Osteocyte (in vitro differentiated cells): Measurements from ENCODE around the gene MTX3. TPM values are rescaled to one million over a fixed set of nuclear protein-coding genes. Genes with fewer than 3 reads are reported as not detected.

Source experiments
- DNase-seq: peaks from one replicate; pipeline ENCODE4 v3.0.0; 2021; ENCODE audit warnings: mixed read lengths; ENCODE audit not compliant: unreplicated experiment; ENCODE audit errors: extremely low spot score
- H3K27ac Mint-ChIP-seq: one replicate; pipeline ENCODE4 v1.8.0; 2021; ENCODE audit warnings: mild to moderate bottlenecking, mixed read lengths; ENCODE audit not compliant: unreplicated experiment
- H3K27me3 Mint-ChIP-seq: one replicate; pipeline ENCODE4 v1.8.0; 2021; ENCODE audit warnings: mixed read lengths; ENCODE audit not compliant: unreplicated experiment
- H3K36me3 Mint-ChIP-seq: one replicate; pipeline ENCODE4 v1.8.0; 2021; ENCODE audit warnings: mixed read lengths; ENCODE audit not compliant: unreplicated experiment
- H3K4me1 Mint-ChIP-seq: one replicate; pipeline ENCODE4 v1.8.0; 2021; ENCODE audit warnings: mixed read lengths; ENCODE audit not compliant: unreplicated experiment
- H3K4me3 Mint-ChIP-seq: one replicate; pipeline ENCODE4 v1.8.0; 2021; ENCODE audit warnings: mild to moderate bottlenecking, moderate library complexity, mixed read lengths; ENCODE audit not compliant: unreplicated experiment
- H3K9me3 Mint-ChIP-seq: one replicate; pipeline ENCODE4 v1.8.0; 2021; ENCODE audit warnings: mixed read lengths; ENCODE audit not compliant: unreplicated experiment
- total RNA-seq: library from RNA; stranded (reverse); gene quantifications from 2 replicates; pipeline ENCODE4 v1.2.1, GENCODE V29; 2021
- TF ChIP-seq, protein P1 (sequence below): fragments of 200-600 bp; sonication (generic); IDR thresholded peaks from 2 replicates; pipeline ENCODE4 v1.5.0; 2021; ENCODE audit warnings: antibody characterized with exemption, mild to moderate bottlenecking, moderate library complexity

Gene MTX3
- total RNA-seq, 1 donor from 2014 or later = 12.7 TPM

DNA sequence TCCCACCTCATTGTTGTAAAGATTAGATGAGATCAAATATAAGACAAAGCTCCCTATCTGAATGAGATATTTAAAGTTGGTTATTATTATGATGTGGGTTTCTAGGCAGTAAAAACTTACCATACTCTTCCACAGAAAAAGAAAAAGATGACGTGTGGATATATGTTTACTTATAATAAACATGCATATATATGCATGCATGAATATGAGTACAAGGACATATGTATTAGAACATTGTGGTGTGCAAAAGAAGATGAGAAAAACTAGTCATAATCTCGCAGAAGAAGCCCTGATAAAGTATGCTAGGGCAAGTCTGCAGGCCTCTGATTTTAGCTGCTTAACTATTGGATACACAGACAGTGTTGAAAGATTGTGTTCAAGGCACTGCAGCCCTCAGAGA lies 34.0 kb upstream of the MTX3 start:
- TF ChIP-seq, protein P1, sequence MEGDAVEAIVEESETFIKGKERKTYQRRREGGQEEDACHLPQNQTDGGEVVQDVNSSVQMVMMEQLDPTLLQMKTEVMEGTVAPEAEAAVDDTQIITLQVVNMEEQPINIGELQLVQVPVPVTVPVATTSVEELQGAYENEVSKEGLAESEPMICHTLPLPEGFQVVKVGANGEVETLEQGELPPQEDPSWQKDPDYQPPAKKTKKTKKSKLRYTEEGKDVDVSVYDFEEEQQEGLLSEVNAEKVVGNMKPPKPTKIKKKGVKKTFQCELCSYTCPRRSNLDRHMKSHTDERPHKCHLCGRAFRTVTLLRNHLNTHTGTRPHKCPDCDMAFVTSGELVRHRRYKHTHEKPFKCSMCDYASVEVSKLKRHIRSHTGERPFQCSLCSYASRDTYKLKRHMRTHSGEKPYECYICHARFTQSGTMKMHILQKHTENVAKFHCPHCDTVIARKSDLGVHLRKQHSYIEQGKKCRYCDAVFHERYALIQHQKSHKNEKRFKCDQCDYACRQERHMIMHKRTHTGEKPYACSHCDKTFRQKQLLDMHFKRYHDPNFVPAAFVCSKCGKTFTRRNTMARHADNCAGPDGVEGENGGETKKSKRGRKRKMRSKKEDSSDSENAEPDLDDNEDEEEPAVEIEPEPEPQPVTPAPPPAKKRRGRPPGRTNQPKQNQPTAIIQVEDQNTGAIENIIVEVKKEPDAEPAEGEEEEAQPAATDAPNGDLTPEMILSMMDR = no peak
- no peak overlapping the region for H3K4me3 Mint-ChIP-seq
- H3K4me1 Mint-ChIP-seq = no peaks in the 10 kb centered on the region
- peaks cover 36% of the 10 kb centered on the region for H3K27me3 Mint-ChIP-seq
- no peaks in the 10 kb centered on the region for H3K36me3 Mint-ChIP-seq
- DNase-seq = no peak
- H3K27ac Mint-ChIP-seq = no peak overlapping the region
- no peaks in the 10 kb centered on the region for H3K9me3 Mint-ChIP-seq

DNA sequence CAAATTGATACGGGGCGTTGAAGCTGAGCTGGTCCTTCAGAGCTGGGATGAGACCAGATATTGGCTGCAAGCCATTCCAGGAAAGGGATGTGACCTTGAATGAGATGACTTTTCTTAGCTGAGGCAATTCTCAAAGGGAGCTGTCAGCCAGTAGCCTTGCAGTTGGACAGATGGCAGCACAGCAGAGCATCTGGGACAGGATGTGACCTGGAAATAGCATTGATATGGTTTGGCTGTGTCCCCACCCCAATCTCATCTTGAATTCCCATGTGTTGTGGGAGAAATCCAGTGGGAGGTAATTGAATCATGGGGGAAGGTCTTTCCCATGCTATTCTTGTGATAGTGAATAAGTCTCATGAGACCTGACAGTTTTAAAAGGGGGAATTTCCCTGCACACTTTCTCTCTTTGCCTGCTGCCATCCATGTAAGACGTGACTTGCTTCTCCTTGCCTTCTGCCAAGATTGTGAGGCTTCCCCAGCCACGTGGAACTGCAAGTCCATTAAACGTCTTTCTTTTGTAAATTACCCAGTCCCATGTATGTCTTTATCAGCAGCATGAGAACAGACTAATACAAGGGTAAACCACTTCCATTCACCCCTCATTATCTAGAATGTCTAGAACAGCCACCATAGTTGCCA lies 19.8 kb upstream of the MTX3 start:
- H3K4me3 Mint-ChIP-seq = no peak overlapping the region

DNA sequence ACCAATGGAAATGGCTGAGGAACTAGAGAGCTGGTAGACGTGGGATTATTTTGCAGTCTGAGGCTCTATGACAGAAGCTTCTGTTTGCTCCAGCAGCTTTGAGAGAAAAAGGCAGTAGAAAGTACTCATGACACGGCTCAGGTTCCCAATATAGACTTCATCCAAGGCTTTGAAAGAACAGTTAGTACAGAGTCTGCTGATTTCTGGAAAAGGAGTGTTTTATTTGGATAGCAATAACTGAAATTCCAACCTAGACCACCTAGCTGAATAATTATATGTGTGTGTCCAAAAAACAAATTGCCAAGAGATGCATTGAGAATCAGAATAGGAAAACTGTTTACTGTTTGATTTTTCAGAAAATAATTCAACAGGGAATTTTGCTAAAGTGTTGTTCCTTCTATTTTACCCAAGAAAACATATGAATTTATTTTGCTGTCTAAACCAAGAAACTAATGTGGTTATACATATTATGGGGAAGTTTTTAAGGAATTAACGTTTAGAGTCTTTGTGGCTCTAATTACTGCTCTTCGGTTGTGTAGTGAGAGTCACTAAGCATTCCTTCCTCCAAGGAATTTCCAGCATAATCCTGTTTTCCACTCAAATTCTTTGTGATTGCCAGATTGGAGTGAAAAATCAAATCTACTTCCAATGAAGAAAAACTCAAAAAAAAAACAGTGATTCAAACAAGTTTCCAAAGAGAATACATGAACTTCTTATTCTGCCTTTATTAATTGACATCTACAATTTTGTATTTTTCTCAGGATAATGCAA lies 18.1 kb upstream of the MTX3 start:
- H3K36me3 Mint-ChIP-seq = no peaks in the 10 kb centered on the region
- H3K4me3 Mint-ChIP-seq = no peak overlapping the region
- no peak for DNase-seq
- H3K27ac Mint-ChIP-seq = no peak overlapping the region
- H3K9me3 Mint-ChIP-seq = no peaks in the 10 kb centered on the region
- no peaks in the 10 kb centered on the region for H3K4me1 Mint-ChIP-seq
- H3K27me3 Mint-ChIP-seq = no peaks in the 10 kb centered on the region
- TF ChIP-seq, protein P1 = no peak

More for the DNA sequence above, 19.8 kb upstream of the MTX3 start:
- Mint-ChIP-seq H3K9me3 (no peaks in the 10 kb centered on the region), H3K27ac (no peak overlapping the region), H3K27me3 (no peaks in the 10 kb centered on the region), H3K4me1 (no peaks in the 10 kb centered on the region), H3K36me3 (no peaks in the 10 kb centered on the region)
- DNase-seq = no peak
- TF ChIP-seq, protein P1 = no peak

DNA sequence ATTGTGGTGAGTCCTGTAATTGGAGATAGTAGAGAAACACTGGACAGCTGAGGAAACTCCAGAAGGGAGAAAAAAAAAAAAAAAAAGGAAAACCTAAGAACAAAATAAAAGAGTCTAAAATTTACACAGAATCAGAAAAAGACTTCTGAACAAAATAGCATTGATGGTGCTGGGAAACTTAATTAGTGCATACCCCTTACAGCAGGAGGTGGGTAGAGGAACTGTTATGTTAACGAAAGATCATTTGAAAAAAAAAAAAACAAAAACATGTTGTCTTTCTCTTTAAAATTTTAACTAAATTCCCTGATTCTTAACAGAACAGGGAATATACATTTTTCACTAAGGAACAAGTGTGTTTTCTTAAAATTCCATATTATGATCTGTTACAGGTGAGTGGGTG lies 11.6 kb upstream of the MTX3 start:
- Mint-ChIP-seq H3K36me3 (no peaks in the 10 kb centered on the region), H3K9me3 (no peaks in the 10 kb centered on the region), H3K4me1 (no peaks in the 10 kb centered on the region), H3K27ac (no peak overlapping the region), H3K27me3 (no peaks in the 10 kb centered on the region), H3K4me3 (no peak overlapping the region)
- TF ChIP-seq, protein P1 = no peak
- DNase-seq = no peak

DNA sequence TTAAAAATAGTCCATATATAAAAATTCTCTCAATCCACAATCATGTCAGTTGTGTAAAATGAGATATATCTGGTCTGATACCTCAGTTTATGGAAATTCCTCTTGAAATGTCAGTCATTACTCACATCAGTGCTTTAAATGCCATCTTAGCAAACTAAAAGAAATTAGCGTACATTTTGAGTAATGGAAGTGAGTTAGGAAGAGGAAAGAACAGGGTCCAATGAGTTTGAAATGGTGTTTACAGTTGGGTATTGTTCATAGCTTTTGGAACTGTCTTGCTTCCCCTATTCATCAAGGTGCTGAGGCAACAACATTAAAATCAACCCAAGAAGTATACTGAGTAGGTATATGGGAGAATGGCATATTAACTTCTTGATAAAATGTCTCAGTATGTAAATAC lies 8.7 kb upstream of the MTX3 start:
- Mint-ChIP-seq H3K4me3 (no peak overlapping the region), H3K36me3 (no peaks in the 10 kb centered on the region), H3K9me3 (no peaks in the 10 kb centered on the region), H3K27me3 (no peaks in the 10 kb centered on the region), H3K27ac (no peak overlapping the region), H3K4me1 (no peaks in the 10 kb centered on the region)
- no peak for DNase-seq
- TF ChIP-seq, protein P1 = no peak
